Ovary (tissue), 9 donors: Measurements from ENCODE around the gene SLC45A2. TPM values are rescaled to one million over a fixed set of nuclear protein-coding genes. Genes with fewer than 3 reads are reported as not detected.

Experiments used
- DNase-seq, 5 donors: peaks; one replicate each; pipeline ENCODE4 v3.0.0-alpha.2; 2019 to 2020
- H3K27ac ChIP-seq, 2 donors: fragments of 200-600 bp; one replicate each; pipeline versions ENCODE4 v1.5.1 to v1.8.0; 2019 to 2022
- H3K27me3 ChIP-seq: fragments of 200-600 bp; one replicate; pipeline ENCODE4 v1.8.0; 2022
- H3K36me3 ChIP-seq: fragments of 200-600 bp; sonication (generic); one replicate; pipeline ENCODE4 v1.5.1; 2019
- H3K4me1 ChIP-seq: one replicate; pipeline ENCODE4 v1.8.1; 2013; ENCODE audit warnings: mild to moderate bottlenecking, moderate library complexity; ENCODE audit not compliant: insufficient read depth
- H3K4me3 ChIP-seq: fragments of 200-600 bp; sonication (generic); one replicate; pipeline ENCODE4 v1.5.1; 2017
- H3K9me3 ChIP-seq, 2 donors: fragments of 200-600 bp in 1 of 2; sonication (generic) in 1 of 2; one replicate each; pipeline versions ENCODE4 v1.5.1 to v1.8.1; 2013 to 2019; ENCODE audit warnings: mild to moderate bottlenecking in 1 of 2, moderate library complexity in 1 of 2
- EP300 ChIP-seq: sonication (generic); formaldehyde crosslinking; IDR thresholded peaks from one replicate; pipeline ENCODE4 v1.6.1; 2017; ENCODE audit warnings: antibody characterized with exemption
- POLR2A ChIP-seq: fragments of 450-650 bp; IDR thresholded peaks from one replicate; pipeline ENCODE4 v1.6.1; 2017; ENCODE audit warnings: antibody characterized with exemption, mild to moderate bottlenecking, moderate library complexity
- WGBS, 3 donors: extraction: QIAGEN DNeasy Blood & Tissue Kit in 1 of 3; methylation state at CpG; one replicate each; pipeline versions ENCODE4 v1.1.5 to v1.1.7; 2013 to 2017; 5-methylcytosine and 5-hydroxymethylcytosine counted together
- intact Hi-C, 4 donors: fragments of 100-400 bp; cut with DNase I; formaldehyde crosslinking; loops; one replicate each; pipeline versions ENCODE4 v1.11.0 to v1.15.1; 2022 to 2023
- polyA plus RNA-seq, 2 donors: library from polyadenylated mRNA; stranded (reverse); fragments of 200-250 nt in 1 of 2; fragments of 350-450 nt in 1 of 2; fragmentation: Illumina TruSeq in 1 of 2; extraction: RNeasy Lipid Tissue Mini Kit (QIAGEN cat#74804) in 1 of 2; gene quantifications; one replicate each; pipeline ENCODE4 v1.2.3, GENCODE V29; 2013 to 2014
- total RNA-seq, 7 donors: library from RNA; depleted of rRNA in 2 of 7; stranded (reverse); fragments of >200 nt in 2 of 7; fragmentation: NEBNext Ultra II Directional in 3 of 7; extraction: Animal tissue kit (Norgen Biotek cat#: 25700) in 3 of 7; gene quantifications; one replicate each; pipeline versions ENCODE4 v1.1.0 to v1.2.4, GENCODE V29; 2016 to 2023
- TF ChIP-seq, protein P1 (sequence below), 3 donors: fragments of 450-650 bp in 2 of 3; fragments of 200-600 bp in 1 of 3; IDR thresholded peaks; one replicate each; pipeline versions ENCODE4 v1.5.1 to v1.8.0; 2016 to 2022; ENCODE audit warnings: antibody characterized with exemption in 3 of 3, mild to moderate bottlenecking in 1 of 3
- donor health status: DM: no; HTN: no; CAD: no; lungs with moderate emphysema.
- donor health status: DM: no; HTN: no; CAD: no.
- donor health status: Bipolar disorder and iron deficiency.
- donor health status: DM: yes; HTN: yes; CAD: no.
- donor health status: DM: no; HTN: no; CAD: no.
- donor health status: DM: yes; HTN: yes; CAD: no.

The SLC45A2 gene
- total and polyA plus RNA-seq, 9 donors: 0.15 TPM; not detected in 8

DNA sequence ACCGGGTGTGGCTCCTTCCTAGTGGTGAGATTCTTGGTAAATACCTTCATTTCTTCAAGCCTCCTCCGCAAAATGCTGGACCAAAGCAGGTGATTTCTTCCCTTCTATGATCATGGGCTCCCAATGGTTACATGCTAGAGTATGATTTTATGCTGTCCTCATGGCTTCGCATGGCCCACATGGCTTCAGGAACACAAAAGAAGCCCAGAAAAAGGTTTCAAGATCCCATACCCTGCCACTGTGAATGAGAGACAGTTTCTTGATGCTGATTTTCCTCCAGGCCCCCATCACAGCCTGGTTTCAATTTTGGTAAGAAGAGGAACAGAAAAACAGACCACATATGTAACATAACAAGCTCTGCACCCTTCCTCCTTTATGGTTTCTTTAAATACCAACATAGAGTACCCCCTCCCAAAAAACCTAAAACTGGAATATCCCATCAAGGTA, 50.7 kb downstream of the SLC45A2 start:
- 79 to 92% (median 91%) methylated on average over 3 of the region's 3 CpGs for WGBS, 3 donors
- intact Hi-C loops: loop anchor here in 1 of 4 donors (10.0 kb wide), 1 partner anchor 499 kb away; no protein-coding TSS in a partner anchor
- H3K4me3 ChIP-seq: no peak overlapping the region

DNA sequence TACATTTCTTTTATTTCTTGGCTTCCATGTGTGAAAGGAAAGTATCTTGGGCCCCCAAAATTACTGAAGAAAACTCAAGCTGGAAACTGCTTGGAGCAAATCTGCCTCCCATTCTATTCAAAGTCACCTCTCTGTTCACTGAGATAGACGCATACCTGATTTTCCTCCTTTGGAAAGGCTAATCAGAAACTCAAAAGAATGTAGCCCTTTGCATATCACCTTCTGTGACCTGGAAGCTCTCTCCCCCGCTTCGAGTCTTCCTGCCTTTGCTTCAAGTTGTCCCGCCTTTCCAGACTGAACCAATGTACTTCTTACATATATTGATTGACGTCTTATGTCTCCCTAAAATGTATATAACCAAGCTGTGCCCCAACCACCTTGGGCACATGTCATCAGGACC, 53.4 kb downstream of the SLC45A2 start:
- Histone ChIP-seq H3K9me3 (no peaks in the 10 kb centered on the region), H3K4me1 (no peaks in the 10 kb centered on the region), H3K27ac (no peak overlapping the region), H3K36me3 (no peaks in the 10 kb centered on the region), H3K27me3 (no peaks in the 10 kb centered on the region), H3K4me3 (no peak overlapping the region)
- WGBS, 3 donors: 74 to 85% (median 85%) methylated on average over 5 of the region's 5 CpGs
- no peak for DNase-seq
- intact Hi-C loops: loop anchor here in 1 of 4 donors (10.0 kb wide), 1 partner anchor 496 kb away; no protein-coding TSS in a partner anchor
- TF ChIP-seq EP300 (no peak), POLR2A (no peak)
- TF ChIP-seq, protein P1, sequence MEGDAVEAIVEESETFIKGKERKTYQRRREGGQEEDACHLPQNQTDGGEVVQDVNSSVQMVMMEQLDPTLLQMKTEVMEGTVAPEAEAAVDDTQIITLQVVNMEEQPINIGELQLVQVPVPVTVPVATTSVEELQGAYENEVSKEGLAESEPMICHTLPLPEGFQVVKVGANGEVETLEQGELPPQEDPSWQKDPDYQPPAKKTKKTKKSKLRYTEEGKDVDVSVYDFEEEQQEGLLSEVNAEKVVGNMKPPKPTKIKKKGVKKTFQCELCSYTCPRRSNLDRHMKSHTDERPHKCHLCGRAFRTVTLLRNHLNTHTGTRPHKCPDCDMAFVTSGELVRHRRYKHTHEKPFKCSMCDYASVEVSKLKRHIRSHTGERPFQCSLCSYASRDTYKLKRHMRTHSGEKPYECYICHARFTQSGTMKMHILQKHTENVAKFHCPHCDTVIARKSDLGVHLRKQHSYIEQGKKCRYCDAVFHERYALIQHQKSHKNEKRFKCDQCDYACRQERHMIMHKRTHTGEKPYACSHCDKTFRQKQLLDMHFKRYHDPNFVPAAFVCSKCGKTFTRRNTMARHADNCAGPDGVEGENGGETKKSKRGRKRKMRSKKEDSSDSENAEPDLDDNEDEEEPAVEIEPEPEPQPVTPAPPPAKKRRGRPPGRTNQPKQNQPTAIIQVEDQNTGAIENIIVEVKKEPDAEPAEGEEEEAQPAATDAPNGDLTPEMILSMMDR (IDR thresholded peaks at IDR 0.05): no peak

More for the DNA sequence above, 50.7 kb downstream of the SLC45A2 start:
- Histone ChIP-seq H3K9me3 (no peaks in the 10 kb centered on the region), H3K36me3 (no peaks in the 10 kb centered on the region), H3K4me1 (peaks cover 9% of the 10 kb centered on the region), H3K27ac (no peak overlapping the region), H3K27me3 (no peaks in the 10 kb centered on the region)
- DNase-seq: no peak
- TF ChIP-seq POLR2A: no peak
- TF ChIP-seq EP300: no peak
- TF ChIP-seq, protein P1 (IDR thresholded peaks at IDR 0.05): no peak

DNA sequence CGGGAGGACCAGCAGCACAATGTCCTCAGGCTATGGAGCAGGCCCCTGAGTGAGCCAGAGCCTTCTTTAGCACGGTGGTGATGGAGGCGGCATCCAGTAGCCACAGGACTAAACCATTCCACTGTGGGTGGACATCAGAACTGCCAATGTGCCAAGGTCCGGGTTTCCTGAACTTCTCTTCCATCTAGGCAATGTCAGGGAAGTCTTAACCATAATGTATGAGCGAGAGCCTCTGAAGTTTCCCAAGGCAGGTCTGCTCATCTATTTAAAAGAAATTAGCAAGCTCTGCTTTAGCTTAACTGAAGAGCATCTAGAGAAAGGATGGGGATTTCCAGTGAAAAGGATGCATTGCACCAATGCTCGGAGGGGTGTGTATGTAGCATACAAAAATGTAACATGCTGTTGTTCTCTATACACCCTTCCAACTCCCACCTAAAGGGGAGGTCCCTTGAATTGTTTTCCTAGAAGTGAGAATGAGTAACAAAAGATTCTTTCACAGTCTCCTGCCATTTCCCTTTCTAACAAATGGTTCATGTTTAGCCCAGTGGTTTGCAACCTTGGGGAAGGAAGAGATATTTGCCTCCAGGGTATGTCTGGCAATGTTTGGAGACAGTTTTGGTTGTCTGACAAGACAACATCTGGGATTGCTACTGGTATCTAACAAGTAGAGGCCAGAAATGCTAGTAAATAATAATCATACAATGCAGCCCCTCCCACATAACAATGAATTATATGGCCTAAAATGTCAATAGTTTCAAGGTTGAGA, 54.4 kb downstream of the SLC45A2 start:
- H3K4me3 ChIP-seq: no peak overlapping the region

DNA sequence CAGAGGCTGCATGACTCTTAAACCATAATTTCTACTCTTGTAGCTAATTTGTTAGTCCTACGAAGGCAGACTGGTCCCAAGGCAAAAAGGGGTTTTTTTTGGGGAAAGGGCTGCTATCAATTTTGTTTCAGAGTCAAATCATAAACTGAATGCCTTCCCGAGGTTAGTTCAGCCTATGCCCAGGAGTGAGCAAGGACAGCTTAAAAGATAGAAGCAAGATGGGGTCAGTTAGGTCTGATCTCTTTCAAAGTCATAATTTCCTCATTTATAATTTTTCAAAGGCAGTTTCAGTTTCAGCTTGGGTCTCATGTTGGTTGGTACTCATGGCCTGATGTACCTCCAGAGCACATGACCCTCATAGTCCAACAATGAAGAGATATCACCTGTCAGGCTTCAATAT, 56.2 kb downstream of the SLC45A2 start:
- DNase-seq: no peak
- WGBS, 3 donors: 54 to 64% (median 61%) methylated on average over 2 of the region's 2 CpGs
- Histone ChIP-seq H3K9me3 (no peaks in the 10 kb centered on the region), H3K27me3 (no peaks in the 10 kb centered on the region), H3K4me1 (no peaks in the 10 kb centered on the region), H3K36me3 (no peaks in the 10 kb centered on the region), H3K4me3 (no peak overlapping the region), H3K27ac (no peak overlapping the region)
- TF ChIP-seq POLR2A (no peak), EP300 (no peak)
- TF ChIP-seq, protein P1 (IDR thresholded peaks at IDR 0.05): no peak
- intact Hi-C loops: loop anchor here in 1 of 4 donors (10.0 kb wide), 1 partner anchor 303 kb away; no protein-coding TSS in a partner anchor

More for the DNA sequence above, 54.4 kb downstream of the SLC45A2 start:
- Histone ChIP-seq H3K36me3 (no peaks in the 10 kb centered on the region), H3K27me3 (no peaks in the 10 kb centered on the region), H3K27ac (no peak overlapping the region), H3K9me3 (no peaks in the 10 kb centered on the region), H3K4me1 (no peaks in the 10 kb centered on the region)
- TF ChIP-seq, protein P1 (IDR thresholded peaks at IDR 0.05): no peak
- TF ChIP-seq EP300: no peak
- TF ChIP-seq POLR2A: no peak
- no peak for DNase-seq
- intact Hi-C loops: loop anchor here in 2 of 4 donors (10.0 kb wide), 2 partner anchors 305 to 495 kb away; no protein-coding TSS in a partner anchor
- 88 to 94% (median 88%) methylated on average over 6 of the region's 6 CpGs for WGBS, 3 donors
